Heart left ventricle (tissue), 16 donors: ENCODE results near the gene CHST11. TPM values are rescaled to one million over a fixed set of nuclear protein-coding genes. Genes with fewer than 3 reads are reported as not detected.

ENCODE experiments used
- ATAC-seq, 4 donors: fragments of 200-7000 bp; cut with Tn5 transposase; one replicate each; pipeline ENCODE4 v1.9.1; 2020 to 2022; ENCODE audit warnings: moderate library complexity in 4 of 4, mild to moderate bottlenecking in 3 of 4, moderate number of reproducible peaks in 1 of 4
- DNase-seq, 5 donors: peaks; one replicate each; pipeline ENCODE4 v3.0.0-alpha.2; 2020
- H3K27ac ChIP-seq, 12 donors: fragments of 200-600 bp; sonication (generic) in 4 of 12; one replicate each; pipeline versions ENCODE4 v1.5.0 to v1.8.0; 2016 to 2022; ENCODE audit warnings: mild to moderate bottlenecking in 2 of 12
- H3K27me3 ChIP-seq, 9 donors: fragments of 200-600 bp; sonication (generic) in 2 of 9; one replicate each; pipeline versions ENCODE4 v1.5.1 to v1.8.0; 2016 to 2022; ENCODE audit warnings: mild to moderate bottlenecking in 3 of 9
- H3K36me3 ChIP-seq, 9 donors: fragments of 200-600 bp; sonication (generic) in 2 of 9; one replicate each; pipeline versions ENCODE4 v1.5.0 to v1.8.0; 2018 to 2022; ENCODE audit warnings: mild to moderate bottlenecking in 2 of 9
- H3K4me1 ChIP-seq, 12 donors: fragments of 200-600 bp; sonication (generic) in 4 of 12; one replicate each; pipeline versions ENCODE4 v1.5.0 to v1.8.0; 2016 to 2022; ENCODE audit warnings: mild to moderate bottlenecking in 3 of 12
- H3K4me3 ChIP-seq, 12 donors: fragments of 200-600 bp; sonication (generic) in 4 of 12; one replicate each; pipeline versions ENCODE4 v1.5.0 to v1.8.0; 2017 to 2022; ENCODE audit warnings: mild to moderate bottlenecking in 9 of 12, moderate library complexity in 4 of 12
- H3K9me3 ChIP-seq, 12 donors: fragments of 200-600 bp; sonication (generic) in 4 of 12; one replicate each; pipeline versions ENCODE4 v1.5.0 to v1.8.0; 2016 to 2022; ENCODE audit warnings: mild to moderate bottlenecking in 1 of 12
- POLR2A ChIP-seq, 2 donors: fragments of 450-650 bp; IDR thresholded peaks; one replicate each; pipeline ENCODE4 v1.6.1; 2017; ENCODE audit warnings: antibody characterized with exemption in 2 of 2, mild to moderate bottlenecking in 2 of 2, moderate library complexity in 2 of 2
- WGBS, 4 donors: extraction: QIAGEN DNeasy Blood & Tissue Kit in 2 of 4; methylation state at CpG; one replicate each; pipeline versions ENCODE4 v1.1.5 to v1.1.7; 2013 to 2018; 5-methylcytosine and 5-hydroxymethylcytosine counted together
- intact Hi-C, 10 donors: fragments of 100-400 bp; cut with DNase I; formaldehyde crosslinking; loops; one replicate each; pipeline versions ENCODE4 v1.11.1 to v1.14.2; 2022
- polyA plus RNA-seq, 2 donors: library from polyadenylated mRNA; stranded (reverse); fragments of 200-250 nt; gene quantifications; one replicate each; pipeline ENCODE4 v1.2.3, GENCODE V29; 2013
- total RNA-seq, 9 donors: library from RNA; depleted of rRNA in 2 of 9; stranded (reverse); fragments of >200 nt in 2 of 9; fragmentation: NEBNext Ultra II Directional in 3 of 9; extraction: Animal tissue kit (Norgen Biotek cat#: 25700) in 3 of 9; gene quantifications; one replicate each; pipeline versions ENCODE4 v1.1.0 to v1.2.4, GENCODE V29; 2016 to 2023
- TF ChIP-seq, protein P1 (sequence below), 12 donors: fragments of 200-600 bp; sonication (generic) in 4 of 12; IDR thresholded peaks; one replicate each; pipeline versions ENCODE4 v1.5.0 to v1.8.0; 2018 to 2022; ENCODE audit warnings: antibody characterized with exemption in 12 of 12, mild to moderate bottlenecking in 5 of 12
- donor health status: ischemic (EF 13 %, LVEDD 7.1; RV severe dilation, severe dysfunction).
- donor health status: healthy with polysubstance abuse.
- donor health status: DM: no; HTN: yes; CAD: no.
- donor health status: DM: no; HTN: no; CAD: no.
- donor health status: ischemic (EF 25% LVEDD 6.9; RV normal size, moderate dysfunction).
- donor health status: ischemic (EF 25% LVEDD 5.7; RV mildly dilated, moderate dysfunction).
- donor health status: healthy.
- donor health status: DM: yes; HTN: yes; CAD: no.
- donor health status: ischemic (EF 35%, LVEDD 5.7; RV mildly dilated, moderate dysfunction).
- donor health status: nonischemic (EF 11% LVEDD 7.7; RV severe dilation, severe dysfunction).
- donor health status: DM: yes; HTN: yes; CAD: no.
- donor health status: PGD.
- donor health status: ischemic (EF 29% LVEDD 5.4; RV normal size, mild dysfunction).
- donor health status: nonischemic (EF 23%, LVEDD 6.1; RV moderate dilation, normal function).

The CHST11 gene
- total and polyA plus RNA-seq, 11 donors, result 1.1 to 16.9 (median 3.4) TPM

GRCh38 chr12:104714369-104714768, 257.6 kb downstream of the CHST11 start:
- intact Hi-C loops, result no loop called here
- TF ChIP-seq, protein P1, sequence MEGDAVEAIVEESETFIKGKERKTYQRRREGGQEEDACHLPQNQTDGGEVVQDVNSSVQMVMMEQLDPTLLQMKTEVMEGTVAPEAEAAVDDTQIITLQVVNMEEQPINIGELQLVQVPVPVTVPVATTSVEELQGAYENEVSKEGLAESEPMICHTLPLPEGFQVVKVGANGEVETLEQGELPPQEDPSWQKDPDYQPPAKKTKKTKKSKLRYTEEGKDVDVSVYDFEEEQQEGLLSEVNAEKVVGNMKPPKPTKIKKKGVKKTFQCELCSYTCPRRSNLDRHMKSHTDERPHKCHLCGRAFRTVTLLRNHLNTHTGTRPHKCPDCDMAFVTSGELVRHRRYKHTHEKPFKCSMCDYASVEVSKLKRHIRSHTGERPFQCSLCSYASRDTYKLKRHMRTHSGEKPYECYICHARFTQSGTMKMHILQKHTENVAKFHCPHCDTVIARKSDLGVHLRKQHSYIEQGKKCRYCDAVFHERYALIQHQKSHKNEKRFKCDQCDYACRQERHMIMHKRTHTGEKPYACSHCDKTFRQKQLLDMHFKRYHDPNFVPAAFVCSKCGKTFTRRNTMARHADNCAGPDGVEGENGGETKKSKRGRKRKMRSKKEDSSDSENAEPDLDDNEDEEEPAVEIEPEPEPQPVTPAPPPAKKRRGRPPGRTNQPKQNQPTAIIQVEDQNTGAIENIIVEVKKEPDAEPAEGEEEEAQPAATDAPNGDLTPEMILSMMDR (IDR thresholded peaks at IDR 0.05), result no peak
- TF ChIP-seq POLR2A (IDR thresholded peaks at IDR 0.05), result no peak
- WGBS, 4 donors, result 93 to 96% (median 96%) methylated on average over 6 of the region's 6 CpGs

DNA sequence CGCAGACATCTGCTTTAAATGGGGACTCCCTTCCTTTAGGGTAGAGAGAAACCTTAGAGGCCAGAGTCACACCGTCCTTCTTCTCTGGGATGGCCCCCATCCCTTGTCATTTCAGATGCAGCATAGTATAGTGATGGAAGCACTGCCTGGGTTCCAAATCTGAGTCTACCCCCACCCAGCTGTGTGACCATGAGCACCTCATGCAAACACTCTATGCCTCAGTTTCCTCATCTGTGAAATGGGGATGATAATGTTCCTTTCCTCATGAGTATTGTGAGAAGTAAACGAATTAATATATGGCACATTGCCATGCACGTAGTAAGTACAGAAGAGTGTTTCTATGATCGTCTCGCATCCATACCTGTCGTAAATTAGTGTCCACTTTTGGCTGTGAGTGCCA, 259.4 kb downstream of the CHST11 start:
- TF ChIP-seq POLR2A (IDR thresholded peaks at IDR 0.05), result no peak
- TF ChIP-seq, protein P1 (IDR thresholded peaks at IDR 0.05), result no peak
- H3K4me1 ChIP-seq, result peaks cover 0 to 34% (median 21%) of the 10 kb centered on the region in 12 donors
- no peak overlapping the region for H3K27ac ChIP-seq
- no peak for DNase-seq
- H3K9me3 ChIP-seq, result no peaks in the 10 kb centered on the region
- no peaks in the 10 kb centered on the region for H3K27me3 ChIP-seq
- intact Hi-C loops, result no loop called here
- no peak overlapping the region for H3K4me3 ChIP-seq
- no peaks in the 10 kb centered on the region for H3K36me3 ChIP-seq
- no peak for ATAC-seq
- WGBS, 4 donors, result 90 to 96% (median 92%) methylated on average over 6 to 7 of the region's 7 CpGs

More at GRCh38 chr12:104714369-104714768, 257.6 kb downstream of the CHST11 start:
- H3K9me3 ChIP-seq, result no peaks in the 10 kb centered on the region
- no peaks in the 10 kb centered on the region for H3K27me3 ChIP-seq
- ATAC-seq, result no peak
- H3K4me1 ChIP-seq, result peaks cover 0 to 34% (median 17%) of the 10 kb centered on the region in 12 donors
- DNase-seq, result no peak
- no peak overlapping the region for H3K4me3 ChIP-seq
- no peaks in the 10 kb centered on the region for H3K36me3 ChIP-seq
- no peak overlapping the region for H3K27ac ChIP-seq

- H3K4me3 ChIP-seq, result no peak overlapping the region
- WGBS, 4 donors, result 54 to 63% (median 60%) methylated on average over 11 of the region's 11 CpGs
- DNase-seq, result peak in 1 of 5 donors; percentile 33
- no peak overlapping the region for H3K27ac ChIP-seq
- intact Hi-C loops, result no loop called here
- ATAC-seq, result peak in 3 of 4 donors; percentile 33 to 63 (median 39)
- H3K4me1 ChIP-seq, result peaks cover 0 to 32% (median 17%) of the 10 kb centered on the region in 12 donors
- H3K27me3 ChIP-seq, result no peaks in the 10 kb centered on the region
- no peaks in the 10 kb centered on the region for H3K36me3 ChIP-seq
- TF ChIP-seq, protein P1 (IDR thresholded peaks at IDR 0.05), result no peak
- TF ChIP-seq POLR2A (IDR thresholded peaks at IDR 0.05), result no peak
- H3K9me3 ChIP-seq, result no peaks in the 10 kb centered on the region
These were observed 261.7 kb downstream of the CHST11 start for GRCh38 chr12:104718304-104718929.

GRCh38 chr12:104719700-104720338, 263.1 kb downstream of the CHST11 start:
- ATAC-seq, result peak in 1 of 4 donors; percentile 27
- peaks cover 0 to 32% (median 17%) of the 10 kb centered on the region in 12 donors for H3K4me1 ChIP-seq
- DNase-seq, result no peak
- no peaks in the 10 kb centered on the region for H3K9me3 ChIP-seq
- WGBS, 4 donors, result 76 to 86% (median 83%) methylated on average over 12 to 13 of the region's 13 CpGs
- H3K27ac ChIP-seq, result peak overlapping the region in 5 of 12 donors; percentile 47 to 87 (median 59)
- peak overlapping the region in 9 of 12 donors; percentile 36 to 60 (median 50) for H3K4me3 ChIP-seq
- H3K36me3 ChIP-seq, result no peaks in the 10 kb centered on the region
- no peaks in the 10 kb centered on the region for H3K27me3 ChIP-seq
- intact Hi-C loops, result no loop called here
- no peak for TF ChIP-seq POLR2A (IDR thresholded peaks at IDR 0.05)
- TF ChIP-seq, protein P1 (IDR thresholded peaks at IDR 0.05), result no peak
